ENCODE data around the gene STK33. TPM values are rescaled to one million over a fixed set of nuclear protein-coding genes. Genes with fewer than 3 reads are reported as not detected.
A peak's percentile ranks its signal among the peaks of the same experiment; 100 is the strongest.

The STK33 gene
- total and polyA plus RNA-seq, 2 of the 13 experiments (the other 11 are each of a cell fraction or from before 2014, with no cell fraction given): 2.7 to 12.6 TPM

DNA sequence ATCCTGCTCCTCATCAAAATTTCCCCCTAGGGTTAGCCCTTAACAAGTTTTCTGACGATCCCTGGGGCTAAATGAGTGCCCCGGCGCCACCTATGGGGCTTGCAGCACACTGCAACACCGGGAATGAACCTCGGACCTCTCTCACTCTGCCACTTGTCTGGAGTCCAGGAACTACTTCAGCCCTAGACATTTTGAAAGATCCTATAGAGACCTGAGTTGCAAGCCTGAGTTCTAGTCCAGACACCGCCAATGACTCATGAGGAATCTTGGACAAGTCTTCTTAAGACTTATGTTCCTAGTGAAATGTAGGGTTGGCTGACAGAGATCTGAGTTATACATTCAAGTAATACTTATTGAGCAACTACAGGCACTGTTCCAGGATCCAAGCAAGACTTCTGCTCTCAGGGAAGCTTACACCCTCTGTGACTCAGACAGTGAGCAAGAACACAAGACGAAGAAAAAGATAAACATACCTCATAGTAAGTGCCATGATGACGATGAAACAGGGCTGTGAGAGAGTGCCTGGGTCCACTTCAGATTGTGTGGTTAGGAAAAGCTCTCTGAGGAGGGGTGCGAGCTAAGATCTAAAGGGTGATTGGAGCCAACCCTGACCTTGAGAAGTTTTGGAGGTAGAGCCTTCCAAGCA is 10.2 kb upstream of the STK33 start:
- no TSS peak for BruUV-seq (replicated peaks)
- Histone ChIP-seq H3K9ac (ENCODE audit: insufficient read depth, low read depth, low read length) (no peak overlapping the region; the same call in 1 of the 2 replicates), H3K4me1 (ENCODE audit: insufficient read depth, low read length) (peaks cover 6% of the 10 kb centered on the region)

More for the DNA sequence above, 10.2 kb upstream of the STK33 start:
- intact Hi-C loops (cut with micrococcal nuclease; ENCODE audit: unreplicated experiment): loop anchor here (10.0 kb wide), 1 partner anchor 211 kb away; a partner anchor contains a TSS
- peak; percentile 58 for FAIRE-seq
- Histone ChIP-seq H3K4me3 (replicated peaks in 1 of 3; ENCODE audit: insufficient read depth in 1 of 3, low read depth in 2 of 3, low read length in 3 of 3) (no peak overlapping the region), H2AFZ (ENCODE audit: low read length) (no peak overlapping the region), H3K36me3 (replicated peaks in 1 of 2; ENCODE audit: control insufficient read depth in 1 of 2, insufficient read depth in 2 of 2, low read length in 2 of 2) (no peaks in the 10 kb centered on the region), H3K27me3 (ENCODE audit: control insufficient read depth in 1 of 2, insufficient read depth in 2 of 2, low read length in 2 of 2) (no peaks in the 10 kb centered on the region; a peak in 1 of 5 replicates), H4K20me1 (ENCODE audit: insufficient read depth, low read length) (no peaks in the 10 kb centered on the region), H3K27ac (ENCODE audit: extremely low read length, insufficient read depth, low read length) (no peak overlapping the region), H3K9me3 (ENCODE audit: low read length) (no peaks in the 10 kb centered on the region), H3K79me2 (ENCODE audit: insufficient read depth, low read length) (no peaks in the 10 kb centered on the region), H3K4me2 (ENCODE audit: low read depth, low read length) (peak overlapping the region; percentile 30; the same call in 1 of the 2 replicates)
- TF ChIP-seq ZNF547 (CRISPR knock-in tag; IDR thresholded peaks at IDR 0.05) (0 out of 2 replicates have a peak, but pooled peaks have one; percentile 33), ZNF224 (CRISPR knock-in tag; IDR thresholded peaks at IDR 0.05) (peak; percentile 48; the same call in 1 of the 2 replicates), SMC3 (IDR thresholded peaks at IDR 0.05; ENCODE audit: low read length) (peak; percentile 42; the same call in 1 of the 2 replicates), ZBTB3 (CRISPR knock-in tag; IDR thresholded peaks at IDR 0.05; ENCODE audit: borderline replicate concordance, low read depth) (0 out of 2 replicates have a peak, but pooled peaks have one; percentile 48), XRCC5 (optimal IDR thresholded peaks at IDR 0.05; ENCODE audit: low read length) (peak; percentile 82), RAD21 (CRISPR knock-in tag; IDR thresholded peaks at IDR 0.05) (peak; percentile 35; the same call in 1 of the 2 replicates), ZNF562 (CRISPR knock-in tag; IDR thresholded peaks at IDR 0.05; ENCODE audit: borderline replicate concordance) (no peak), STAG1 (CRISPR knock-in tag; IDR thresholded peaks at IDR 0.05) (peak; percentile 68), ZMYM3 (CRISPR knock-in tag; IDR thresholded peaks at IDR 0.05) (0 out of 2 replicates have a peak, but pooled peaks have one; percentile 21), ATAD3A (CRISPR knock-in tag; IDR thresholded peaks at IDR 0.05) (no peak), HNF4A (CRISPR knock-in tag; IDR thresholded peaks at IDR 0.05) (peak; percentile 63), GLI4 (CRISPR knock-in tag; IDR thresholded peaks at IDR 0.05; ENCODE audit: borderline replicate concordance) (no peak), SAP130 (CRISPR knock-in tag; IDR thresholded peaks at IDR 0.05; ENCODE audit: low read depth) (0 out of 2 replicates have a peak, but pooled peaks have one; percentile 13), HNF4G (IDR thresholded peaks at IDR 0.05; ENCODE audit: borderline replicate concordance, low read depth, low read length) (0 out of 2 replicates have a peak, but pooled peaks have one; percentile 10), HNF4G (CRISPR knock-in tag; IDR thresholded peaks at IDR 0.05; ENCODE audit: borderline replicate concordance, low read depth) (no peak)
- TF ChIP-seq, protein P1, sequence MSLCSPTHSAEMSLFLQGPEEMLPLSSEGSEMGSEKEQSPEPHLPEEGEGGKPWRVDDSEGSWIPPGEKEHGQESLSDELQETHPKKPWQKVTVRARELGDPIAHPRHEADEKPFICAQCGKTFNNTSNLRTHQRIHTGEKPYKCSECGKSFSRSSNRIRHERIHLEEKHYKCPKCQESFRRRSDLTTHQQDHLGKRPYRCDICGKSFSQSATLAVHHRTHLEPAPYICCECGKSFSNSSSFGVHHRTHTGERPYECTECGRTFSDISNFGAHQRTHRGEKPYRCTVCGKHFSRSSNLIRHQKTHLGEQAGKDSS (CRISPR knock-in tag; IDR thresholded peaks at IDR 0.05; ENCODE audit: borderline replicate concordance, low read depth): 0 out of 2 replicates have a peak, but pooled peaks have one; percentile 29
- TF ChIP-seq, protein P2, sequence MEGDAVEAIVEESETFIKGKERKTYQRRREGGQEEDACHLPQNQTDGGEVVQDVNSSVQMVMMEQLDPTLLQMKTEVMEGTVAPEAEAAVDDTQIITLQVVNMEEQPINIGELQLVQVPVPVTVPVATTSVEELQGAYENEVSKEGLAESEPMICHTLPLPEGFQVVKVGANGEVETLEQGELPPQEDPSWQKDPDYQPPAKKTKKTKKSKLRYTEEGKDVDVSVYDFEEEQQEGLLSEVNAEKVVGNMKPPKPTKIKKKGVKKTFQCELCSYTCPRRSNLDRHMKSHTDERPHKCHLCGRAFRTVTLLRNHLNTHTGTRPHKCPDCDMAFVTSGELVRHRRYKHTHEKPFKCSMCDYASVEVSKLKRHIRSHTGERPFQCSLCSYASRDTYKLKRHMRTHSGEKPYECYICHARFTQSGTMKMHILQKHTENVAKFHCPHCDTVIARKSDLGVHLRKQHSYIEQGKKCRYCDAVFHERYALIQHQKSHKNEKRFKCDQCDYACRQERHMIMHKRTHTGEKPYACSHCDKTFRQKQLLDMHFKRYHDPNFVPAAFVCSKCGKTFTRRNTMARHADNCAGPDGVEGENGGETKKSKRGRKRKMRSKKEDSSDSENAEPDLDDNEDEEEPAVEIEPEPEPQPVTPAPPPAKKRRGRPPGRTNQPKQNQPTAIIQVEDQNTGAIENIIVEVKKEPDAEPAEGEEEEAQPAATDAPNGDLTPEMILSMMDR (CRISPR knock-in tag; IDR thresholded peaks at IDR 0.05): peak; percentile 81
- in situ Hi-C loops (cut with HindIII; ENCODE audit: extremely low pct_ligation_motif_present, low pct_unique_long_range_greater_than_20kb): no loop called here
- WGBS (ENCODE audit: low lambda C conversion rate): 10% methylated on average over 9 of the region's 9 CpGs
- ChIA-PET CTCF (ENCODE audit: low intra/inter-chr PET ratio, low total read pairs) (no interaction called here), POLR2A (no interaction called here)
- DNase-seq (ENCODE audit: low spot score): peak; percentile 46
- peak; percentile 91 for ATAC-seq
